SK-N-SH treated with all-trans-retinoic acid at 6 μM for 48 hours (cell line): ENCODE results near the gene MCRS1.

ENCODE experiments used
- ARNTL ChIP-seq: fragments of 450-650 bp; formaldehyde crosslinking; IDR thresholded peaks from 2 replicates; pipeline ENCODE4 v1.5.0; 2020; ENCODE audit warnings: low read depth, mild to moderate bottlenecking, moderate library complexity, borderline replicate concordance
- CSDC2 ChIP-seq: fragments of 250-450 bp; sonication (Bioruptor Pico); IDR thresholded peaks from 2 replicates; pipeline ENCODE4 v1.5.0; 2020; ENCODE audit warnings: mild to moderate bottlenecking, moderate library complexity
- ESRRG ChIP-seq: fragments of 250-450 bp; sonication (Bioruptor Pico); IDR thresholded peaks from 2 replicates; pipeline ENCODE4 v1.6.1; 2021; ENCODE audit warnings: mild to moderate bottlenecking
- GLIS3 ChIP-seq: fragments of 250-450 bp; sonication (Bioruptor Pico); IDR thresholded peaks from 2 replicates; pipeline ENCODE4 v1.5.0; 2020; ENCODE audit warnings: mild to moderate bottlenecking, moderate library complexity
- PPARA ChIP-seq: fragments of 250-450 bp; sonication (Bioruptor Pico); IDR thresholded peaks from 2 replicates; pipeline ENCODE4 v1.5.0; 2020; ENCODE audit warnings: mild to moderate bottlenecking, borderline replicate concordance
- SNAI2 ChIP-seq: fragments of 250-450 bp; sonication (Bioruptor Pico); IDR thresholded peaks from 2 replicates; pipeline ENCODE4 v1.5.0; 2020; ENCODE audit warnings: mild to moderate bottlenecking, moderate library complexity
- TCF4 ChIP-seq: fragments of 250-450 bp; sonication (Bioruptor Pico); IDR thresholded peaks from 2 replicates; pipeline ENCODE4 v1.8.0; 2021; ENCODE audit warnings: mild to moderate bottlenecking, moderate library complexity, borderline replicate concordance
- ZNF565 ChIP-seq: fragments of 450-650 bp; formaldehyde crosslinking; conservative IDR thresholded peaks from 2 replicates; pipeline ENCODE4 v1.5.0; 2020; ENCODE audit warnings: low read depth, mild to moderate bottlenecking, moderate library complexity
- ZNF70 ChIP-seq: fragments of 450-650 bp; formaldehyde crosslinking; IDR thresholded peaks from 2 replicates; pipeline ENCODE4 v1.5.0; 2020; ENCODE audit warnings: mild to moderate bottlenecking, moderate library complexity
- ZNF8 ChIP-seq: fragments of 450-650 bp; formaldehyde crosslinking; IDR thresholded peaks from 2 replicates; pipeline ENCODE4 v1.5.0; 2020; ENCODE audit warnings: mild to moderate bottlenecking, moderate library complexity
- TF ChIP-seq, protein P1 (sequence below): fragments of 250-450 bp; sonication (Bioruptor Pico); IDR thresholded peaks from 2 replicates; pipeline ENCODE4 v1.8.0; 2021; ENCODE audit warnings: low read depth, mild to moderate bottlenecking, moderate library complexity, borderline replicate concordance
- TF ChIP-seq, protein P2 (sequence below): fragments of 250-450 bp; sonication (Bioruptor Pico); IDR thresholded peaks from 2 replicates; pipeline ENCODE4 v1.8.0; 2020; ENCODE audit warnings: mild to moderate bottlenecking, moderate library complexity, borderline replicate concordance
- TF ChIP-seq, protein P3 (sequence below): fragments of 250-450 bp; sonication (Bioruptor Pico); IDR thresholded peaks from 2 replicates; pipeline ENCODE4 v1.5.0; 2020; ENCODE audit warnings: mild to moderate bottlenecking, moderate library complexity
- TF ChIP-seq, protein P4 (sequence below): fragments of 250-450 bp; sonication (Bioruptor Pico); IDR thresholded peaks from 2 replicates; pipeline ENCODE4 v1.5.1; 2020; ENCODE audit warnings: low read depth, mild to moderate bottlenecking, moderate library complexity

DNA sequence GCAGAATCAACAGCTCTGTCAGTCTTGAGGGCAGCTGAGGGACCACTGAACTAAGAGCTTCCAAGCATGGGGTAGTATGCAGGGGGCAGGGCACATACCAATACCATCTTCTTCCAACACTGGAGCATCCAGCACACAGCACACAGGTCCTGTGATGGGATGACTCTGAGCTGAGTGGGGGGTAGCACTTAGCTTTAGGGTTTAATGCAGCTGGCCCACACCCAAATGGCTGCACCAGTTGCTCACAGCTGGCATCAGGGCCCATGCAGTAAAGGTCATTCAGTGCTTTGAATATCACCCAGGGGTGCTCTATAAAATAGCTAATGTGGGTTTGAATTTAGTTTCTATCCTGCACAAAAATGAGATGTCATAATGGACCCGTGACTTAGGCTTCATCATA is 35.8 kb upstream of the MCRS1 start:
- TF ChIP-seq ESRRG (CRISPR knock-in tag) (no peak), PPARA (CRISPR knock-in tag) (no peak), ARNTL (CRISPR knock-in tag) (no peak), CSDC2 (CRISPR knock-in tag) (no peak), ZNF70 (CRISPR knock-in tag) (no peak), ZNF565 (CRISPR knock-in tag) (no peak), GLIS3 (CRISPR knock-in tag) (no peak), SNAI2 (CRISPR knock-in tag) (no peak), TCF4 (CRISPR knock-in tag) (no peak), ZNF8 (CRISPR knock-in tag) (no peak)
- TF ChIP-seq, protein P1, sequence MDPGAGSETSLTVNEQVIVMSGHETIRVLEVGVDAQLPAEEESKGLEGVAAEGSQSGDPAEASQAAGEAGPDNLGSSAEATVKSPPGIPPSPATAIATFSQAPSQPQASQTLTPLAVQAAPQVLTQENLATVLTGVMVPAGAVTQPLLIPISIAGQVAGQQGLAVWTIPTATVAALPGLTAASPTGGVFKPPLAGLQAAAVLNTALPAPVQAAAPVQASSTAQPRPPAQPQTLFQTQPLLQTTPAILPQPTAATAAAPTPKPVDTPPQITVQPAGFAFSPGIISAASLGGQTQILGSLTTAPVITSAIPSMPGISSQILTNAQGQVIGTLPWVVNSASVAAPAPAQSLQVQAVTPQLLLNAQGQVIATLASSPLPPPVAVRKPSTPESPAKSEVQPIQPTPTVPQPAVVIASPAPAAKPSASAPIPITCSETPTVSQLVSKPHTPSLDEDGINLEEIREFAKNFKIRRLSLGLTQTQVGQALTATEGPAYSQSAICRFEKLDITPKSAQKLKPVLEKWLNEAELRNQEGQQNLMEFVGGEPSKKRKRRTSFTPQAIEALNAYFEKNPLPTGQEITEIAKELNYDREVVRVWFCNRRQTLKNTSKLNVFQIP (CRISPR knock-in tag), result no peak
- TF ChIP-seq, protein P2, sequence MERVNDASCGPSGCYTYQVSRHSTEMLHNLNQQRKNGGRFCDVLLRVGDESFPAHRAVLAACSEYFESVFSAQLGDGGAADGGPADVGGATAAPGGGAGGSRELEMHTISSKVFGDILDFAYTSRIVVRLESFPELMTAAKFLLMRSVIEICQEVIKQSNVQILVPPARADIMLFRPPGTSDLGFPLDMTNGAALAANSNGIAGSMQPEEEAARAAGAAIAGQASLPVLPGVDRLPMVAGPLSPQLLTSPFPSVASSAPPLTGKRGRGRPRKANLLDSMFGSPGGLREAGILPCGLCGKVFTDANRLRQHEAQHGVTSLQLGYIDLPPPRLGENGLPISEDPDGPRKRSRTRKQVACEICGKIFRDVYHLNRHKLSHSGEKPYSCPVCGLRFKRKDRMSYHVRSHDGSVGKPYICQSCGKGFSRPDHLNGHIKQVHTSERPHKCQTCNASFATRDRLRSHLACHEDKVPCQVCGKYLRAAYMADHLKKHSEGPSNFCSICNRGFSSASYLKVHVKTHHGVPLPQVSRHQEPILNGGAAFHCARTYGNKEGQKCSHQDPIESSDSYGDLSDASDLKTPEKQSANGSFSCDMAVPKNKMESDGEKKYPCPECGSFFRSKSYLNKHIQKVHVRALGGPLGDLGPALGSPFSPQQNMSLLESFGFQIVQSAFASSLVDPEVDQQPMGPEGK (CRISPR knock-in tag), result no peak
- TF ChIP-seq, protein P3, sequence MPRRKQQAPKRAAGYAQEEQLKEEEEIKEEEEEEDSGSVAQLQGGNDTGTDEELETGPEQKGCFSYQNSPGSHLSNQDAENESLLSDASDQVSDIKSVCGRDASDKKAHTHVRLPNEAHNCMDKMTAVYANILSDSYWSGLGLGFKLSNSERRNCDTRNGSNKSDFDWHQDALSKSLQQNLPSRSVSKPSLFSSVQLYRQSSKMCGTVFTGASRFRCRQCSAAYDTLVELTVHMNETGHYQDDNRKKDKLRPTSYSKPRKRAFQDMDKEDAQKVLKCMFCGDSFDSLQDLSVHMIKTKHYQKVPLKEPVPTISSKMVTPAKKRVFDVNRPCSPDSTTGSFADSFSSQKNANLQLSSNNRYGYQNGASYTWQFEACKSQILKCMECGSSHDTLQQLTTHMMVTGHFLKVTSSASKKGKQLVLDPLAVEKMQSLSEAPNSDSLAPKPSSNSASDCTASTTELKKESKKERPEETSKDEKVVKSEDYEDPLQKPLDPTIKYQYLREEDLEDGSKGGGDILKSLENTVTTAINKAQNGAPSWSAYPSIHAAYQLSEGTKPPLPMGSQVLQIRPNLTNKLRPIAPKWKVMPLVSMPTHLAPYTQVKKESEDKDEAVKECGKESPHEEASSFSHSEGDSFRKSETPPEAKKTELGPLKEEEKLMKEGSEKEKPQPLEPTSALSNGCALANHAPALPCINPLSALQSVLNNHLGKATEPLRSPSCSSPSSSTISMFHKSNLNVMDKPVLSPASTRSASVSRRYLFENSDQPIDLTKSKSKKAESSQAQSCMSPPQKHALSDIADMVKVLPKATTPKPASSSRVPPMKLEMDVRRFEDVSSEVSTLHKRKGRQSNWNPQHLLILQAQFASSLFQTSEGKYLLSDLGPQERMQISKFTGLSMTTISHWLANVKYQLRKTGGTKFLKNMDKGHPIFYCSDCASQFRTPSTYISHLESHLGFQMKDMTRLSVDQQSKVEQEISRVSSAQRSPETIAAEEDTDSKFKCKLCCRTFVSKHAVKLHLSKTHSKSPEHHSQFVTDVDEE (CRISPR knock-in tag), result no peak
- TF ChIP-seq, protein P4, sequence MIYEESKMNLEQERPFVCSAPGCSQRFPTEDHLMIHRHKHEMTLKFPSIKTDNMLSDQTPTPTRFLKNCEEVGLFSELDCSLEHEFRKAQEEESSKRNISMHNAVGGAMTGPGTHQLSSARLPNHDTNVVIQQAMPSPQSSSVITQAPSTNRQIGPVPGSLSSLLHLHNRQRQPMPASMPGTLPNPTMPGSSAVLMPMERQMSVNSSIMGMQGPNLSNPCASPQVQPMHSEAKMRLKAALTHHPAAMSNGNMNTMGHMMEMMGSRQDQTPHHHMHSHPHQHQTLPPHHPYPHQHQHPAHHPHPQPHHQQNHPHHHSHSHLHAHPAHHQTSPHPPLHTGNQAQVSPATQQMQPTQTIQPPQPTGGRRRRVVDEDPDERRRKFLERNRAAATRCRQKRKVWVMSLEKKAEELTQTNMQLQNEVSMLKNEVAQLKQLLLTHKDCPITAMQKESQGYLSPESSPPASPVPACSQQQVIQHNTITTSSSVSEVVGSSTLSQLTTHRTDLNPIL (CRISPR knock-in tag), result no peak
